Neutrophil (primary cell): ENCODE results near the gene RAPGEF5.

ENCODE experiments used
- H3K27ac ChIP-seq: fragments of 200-600 bp; sonication (generic); 2 replicates; pipeline ENCODE4 v1.5.1; 2016; ENCODE audit warnings: mild to moderate bottlenecking, moderate library complexity
- H3K27me3 ChIP-seq: fragments of 200-600 bp; sonication (generic); 2 replicates; pipeline ENCODE4 v1.6.0; 2016; ENCODE audit warnings: mild to moderate bottlenecking
- H3K36me3 ChIP-seq: fragments of 200-600 bp; sonication (generic); 2 replicates; pipeline ENCODE4 v1.5.1; 2017
- H3K4me1 ChIP-seq, 2 experiments: fragments of 200-600 bp in 1 of 2; sonication (generic) in 1 of 2; 1 replicate in 1 of 2; 2 replicates in 1 of 2; pipeline versions ENCODE4 v1.5.1 to v1.6.1; 2013 to 2016; ENCODE audit warnings: low read depth in 1 of 2, low read length in 1 of 2, mild to moderate bottlenecking in 1 of 2, moderate library complexity in 1 of 2; ENCODE audit not compliant: control insufficient read depth in 1 of 2, insufficient read depth in 1 of 2
- H3K4me3 ChIP-seq, 2 experiments: fragments of 200-600 bp in 1 of 2; sonication (generic) in 1 of 2; 1 replicate in 1 of 2; 2 replicates in 1 of 2; pipeline ENCODE4 v1.5.1; 2013 to 2016; ENCODE audit warnings: low read depth in 1 of 2, low read length in 1 of 2, mild to moderate bottlenecking in 1 of 2, moderate library complexity in 1 of 2
- H3K9me3 ChIP-seq: fragments of 200-600 bp; sonication (generic); 2 replicates; pipeline ENCODE4 v1.5.1; 2016
- TF ChIP-seq, protein P1 (sequence below): fragments of 200-600 bp; sonication (generic); IDR thresholded peaks from 2 replicates; pipeline ENCODE4 v1.5.1; 2016; ENCODE audit warnings: antibody characterized with exemption

The RAPGEF5 gene

DNA sequence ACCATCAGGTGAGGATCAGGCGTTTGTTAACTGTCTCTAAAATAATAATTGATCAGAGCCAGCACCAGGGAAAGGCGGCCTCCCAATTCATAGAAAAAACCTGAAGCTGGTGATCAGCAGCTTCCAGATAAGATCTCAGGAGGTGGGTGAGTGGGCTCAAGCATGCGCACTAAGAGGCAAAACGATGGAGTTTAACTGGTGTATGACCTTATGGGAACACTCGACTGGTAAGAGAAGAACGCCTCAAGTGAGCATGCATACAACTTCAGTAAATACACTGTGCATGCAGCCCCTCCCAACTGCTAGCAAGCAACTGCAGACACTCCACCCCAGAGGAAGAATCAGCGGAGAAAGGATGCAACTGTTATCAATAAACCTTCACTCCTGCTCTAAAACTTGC lies 18.1 kb downstream of the RAPGEF5 start:
- H3K36me3 ChIP-seq, result no peaks in the 10 kb centered on the region
- TF ChIP-seq, protein P1, sequence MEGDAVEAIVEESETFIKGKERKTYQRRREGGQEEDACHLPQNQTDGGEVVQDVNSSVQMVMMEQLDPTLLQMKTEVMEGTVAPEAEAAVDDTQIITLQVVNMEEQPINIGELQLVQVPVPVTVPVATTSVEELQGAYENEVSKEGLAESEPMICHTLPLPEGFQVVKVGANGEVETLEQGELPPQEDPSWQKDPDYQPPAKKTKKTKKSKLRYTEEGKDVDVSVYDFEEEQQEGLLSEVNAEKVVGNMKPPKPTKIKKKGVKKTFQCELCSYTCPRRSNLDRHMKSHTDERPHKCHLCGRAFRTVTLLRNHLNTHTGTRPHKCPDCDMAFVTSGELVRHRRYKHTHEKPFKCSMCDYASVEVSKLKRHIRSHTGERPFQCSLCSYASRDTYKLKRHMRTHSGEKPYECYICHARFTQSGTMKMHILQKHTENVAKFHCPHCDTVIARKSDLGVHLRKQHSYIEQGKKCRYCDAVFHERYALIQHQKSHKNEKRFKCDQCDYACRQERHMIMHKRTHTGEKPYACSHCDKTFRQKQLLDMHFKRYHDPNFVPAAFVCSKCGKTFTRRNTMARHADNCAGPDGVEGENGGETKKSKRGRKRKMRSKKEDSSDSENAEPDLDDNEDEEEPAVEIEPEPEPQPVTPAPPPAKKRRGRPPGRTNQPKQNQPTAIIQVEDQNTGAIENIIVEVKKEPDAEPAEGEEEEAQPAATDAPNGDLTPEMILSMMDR, result no peak
- no peak overlapping the region for H3K27ac ChIP-seq

DNA sequence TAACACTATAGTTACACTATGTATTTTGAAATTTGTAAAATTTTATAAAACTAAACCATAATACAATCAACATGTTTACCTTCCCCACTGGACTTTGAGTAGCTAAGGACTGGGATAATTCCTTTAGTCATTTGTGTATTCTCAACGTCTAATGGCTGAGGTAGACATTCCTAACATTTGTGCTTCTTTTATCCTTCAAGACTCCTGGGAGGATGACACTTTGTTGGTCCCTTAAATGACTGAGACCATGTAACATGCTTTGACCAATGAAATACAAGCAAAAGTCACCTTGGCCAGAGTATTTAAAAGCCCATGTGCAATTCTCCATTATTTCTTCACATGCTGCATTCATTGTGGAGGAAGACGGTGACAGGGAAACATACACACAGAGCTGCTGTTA lies 18.5 kb downstream of the RAPGEF5 start:
- TF ChIP-seq, protein P1, result no peak
- no peaks in the 10 kb centered on the region for H3K9me3 ChIP-seq
- no peak overlapping the region for H3K4me3 ChIP-seq
- H3K4me1 ChIP-seq, result peaks cover 0 to 2% of the 10 kb centered on the region in 2 experiments
- no peak overlapping the region for H3K27ac ChIP-seq
- H3K27me3 ChIP-seq, result no peaks in the 10 kb centered on the region
- no peaks in the 10 kb centered on the region for H3K36me3 ChIP-seq

More for the DNA sequence above, 18.1 kb downstream of the RAPGEF5 start:
- no peaks in the 10 kb centered on the region for H3K27me3 ChIP-seq
- H3K4me3 ChIP-seq, result no peak overlapping the region
- H3K9me3 ChIP-seq, result no peaks in the 10 kb centered on the region
- peaks cover 0 to 2% of the 10 kb centered on the region in 2 experiments for H3K4me1 ChIP-seq

DNA sequence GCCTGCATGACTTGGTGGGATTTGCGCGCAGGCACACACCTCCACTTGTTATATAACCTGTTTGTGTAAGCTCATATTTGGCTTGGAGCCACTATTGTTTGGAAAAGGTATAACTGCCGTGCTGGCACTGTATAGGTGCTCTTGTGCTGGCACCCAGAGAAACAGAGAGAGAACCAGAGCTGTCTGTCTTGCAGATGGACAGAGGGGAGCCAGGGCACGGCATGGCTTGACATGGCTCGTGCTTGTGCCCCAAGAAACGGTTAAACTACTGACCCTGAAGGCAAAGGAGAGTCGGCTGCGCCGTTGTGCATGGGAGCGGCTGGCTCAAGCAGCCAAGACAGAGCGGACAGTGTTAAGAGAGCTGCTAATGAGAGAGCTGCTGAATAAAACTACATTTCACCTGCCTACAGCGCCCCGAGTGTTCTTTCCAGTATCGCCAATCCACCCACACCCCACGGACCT lies 23.2 kb downstream of the RAPGEF5 start:
- H3K27me3 ChIP-seq, result no peaks in the 10 kb centered on the region
- H3K4me3 ChIP-seq, result no peak overlapping the region
- H3K27ac ChIP-seq, result no peak overlapping the region
- H3K4me1 ChIP-seq, result no peaks in the 10 kb centered on the region
- H3K9me3 ChIP-seq, result no peaks in the 10 kb centered on the region
- H3K36me3 ChIP-seq, result no peaks in the 10 kb centered on the region
- TF ChIP-seq, protein P1, result no peak

- TF ChIP-seq, protein P1, result no peak
- Histone ChIP-seq H3K9me3 (no peaks in the 10 kb centered on the region), H3K4me1 (no peaks in the 10 kb centered on the region), H3K4me3 (no peak overlapping the region), H3K27me3 (no peaks in the 10 kb centered on the region), H3K36me3 (no peaks in the 10 kb centered on the region), H3K27ac (no peak overlapping the region)
Measured at GRCh38 chr7:22332461-22332870, 24.5 kb downstream of the RAPGEF5 start.

GRCh38 chr7:22331704-22332103 lies 25.2 kb downstream of the RAPGEF5 start:
- no peaks in the 10 kb centered on the region for H3K4me1 ChIP-seq
- no peaks in the 10 kb centered on the region for H3K9me3 ChIP-seq
- H3K27ac ChIP-seq, result no peak overlapping the region
- no peaks in the 10 kb centered on the region for H3K27me3 ChIP-seq
- H3K36me3 ChIP-seq, result no peaks in the 10 kb centered on the region
- H3K4me3 ChIP-seq, result no peak overlapping the region
- TF ChIP-seq, protein P1, result no peak

DNA sequence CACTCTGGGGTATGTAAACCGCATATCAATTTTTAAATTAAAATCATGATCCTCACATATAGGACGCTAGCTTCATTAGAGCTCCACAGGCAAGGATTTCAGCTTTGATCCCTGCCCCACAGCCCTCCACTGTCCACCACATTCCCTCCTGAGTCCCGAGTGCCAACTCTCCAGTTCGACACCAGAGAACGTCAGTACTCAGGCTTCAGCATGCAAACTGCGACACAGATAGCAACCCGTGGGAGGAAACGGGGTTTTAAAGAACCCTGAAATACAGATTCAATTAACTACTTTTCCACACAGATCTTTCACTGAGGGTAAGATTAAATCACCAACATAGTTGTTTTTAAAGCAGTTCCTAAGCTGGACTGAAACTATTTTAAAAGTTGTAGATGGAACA lies 26.1 kb downstream of the RAPGEF5 start:
- Histone ChIP-seq H3K4me3 (no peak overlapping the region), H3K27me3 (no peaks in the 10 kb centered on the region), H3K27ac (no peak overlapping the region), H3K4me1 (no peaks in the 10 kb centered on the region), H3K9me3 (no peaks in the 10 kb centered on the region), H3K36me3 (no peaks in the 10 kb centered on the region)
- TF ChIP-seq, protein P1, result no peak
